Fibroblast of pulmonary artery (primary cell): Measurements from ENCODE around the gene TOR1AIP1.

Source experiments
- DNase-seq: peaks from one replicate; pipeline ENCODE4 v3.0.0-alpha.2; 2010; ENCODE audit warnings: low read depth
- H3K4me3 ChIP-seq: replicated peaks from 2 replicates; pipeline ENCODE4 v1.5.1; 2011; ENCODE audit warnings: low read depth, mild to moderate bottlenecking, control low read depth, low read length, moderate library complexity
- CTCF ChIP-seq: IDR thresholded peaks from 2 replicates; pipeline ENCODE4 v1.5.1; 2011; ENCODE audit warnings: mild to moderate bottlenecking, control low read depth, low read length, inconsistent platforms; ENCODE audit errors: missing control alignments

TOR1AIP1 gene

GRCh38 chr1:179917601-179918429, 35.7 kb downstream of the TOR1AIP1 start:
- no peak for DNase-seq
- H3K4me3 ChIP-seq, result no peak overlapping the region
- TF ChIP-seq CTCF, result no peak

- no peak for TF ChIP-seq CTCF
- no peak for DNase-seq
- H3K4me3 ChIP-seq, result no peak overlapping the region
Observed at GRCh38 chr1:179921472-179921871, 39.4 kb downstream of the TOR1AIP1 start.

GRCh38 chr1:179921981-179922872, 40.1 kb downstream of the TOR1AIP1 start:
- H3K4me3 ChIP-seq, result no peak overlapping the region
- TF ChIP-seq CTCF, result no peak
- no peak for DNase-seq

GRCh38 chr1:179923029-179923428, 40.9 kb downstream of the TOR1AIP1 start:
- no peak for DNase-seq
- H3K4me3 ChIP-seq, result no peak overlapping the region
- TF ChIP-seq CTCF, result no peak

- DNase-seq, result no peak
- TF ChIP-seq CTCF, result no peak
- H3K4me3 ChIP-seq, result no peak overlapping the region
Observed at GRCh38 chr1:179924268-179924667, 42.2 kb downstream of the TOR1AIP1 start.

GRCh38 chr1:179925302-179925701, 43.2 kb downstream of the TOR1AIP1 start:
- H3K4me3 ChIP-seq, result no peak overlapping the region
- DNase-seq, result no peak
- TF ChIP-seq CTCF, result no peak
